Thyroid gland (tissue), 4 donors: ENCODE data around the gene EMC6. TPM values are rescaled to one million over a fixed set of nuclear protein-coding genes. Genes with fewer than 3 reads are reported as not detected.

Source experiments
- DNase-seq, 2 donors: peaks; one replicate each; pipeline ENCODE4 v3.0.0-alpha.2; 2019
- H3K27ac ChIP-seq, 3 donors: fragments of 200-600 bp; sonication (generic); 1 replicate in 2 of 3; 2 replicates in 1 of 3; pipeline ENCODE4 v1.5.1; 2016 to 2019; ENCODE audit warnings: mild to moderate bottlenecking in 1 of 3, moderate library complexity in 1 of 3
- H3K27me3 ChIP-seq: fragments of 200-600 bp; sonication (generic); one replicate; pipeline ENCODE4 v1.5.1; 2019
- H3K36me3 ChIP-seq, 2 donors: fragments of 200-600 bp; sonication (generic); one replicate each; pipeline ENCODE4 v1.5.1; 2016 to 2019
- H3K4me1 ChIP-seq, 2 donors: fragments of 200-600 bp; sonication (generic); one replicate each; pipeline ENCODE4 v1.5.1; 2017 to 2019
- H3K4me3 ChIP-seq, 3 donors: fragments of 200-600 bp; sonication (generic); replicated peaks in 1 of 3; 1 replicate in 2 of 3; 2 replicates in 1 of 3; pipeline ENCODE4 v1.5.1; 2016; ENCODE audit warnings: mild to moderate bottlenecking in 1 of 3
- H3K9me3 ChIP-seq: fragments of 200-600 bp; sonication (generic); one replicate; pipeline ENCODE4 v1.5.1; 2017
- POLR2A ChIP-seq, 2 donors: fragments of 450-650 bp; IDR thresholded peaks; one replicate each; pipeline ENCODE4 v1.6.1; 2017; ENCODE audit warnings: antibody characterized with exemption in 2 of 2, mild to moderate bottlenecking in 2 of 2, moderate library complexity in 1 of 2
- WGBS, 2 donors: methylation state at CpG; one replicate each; pipeline ENCODE4 v1.1.5; 2017; 5-methylcytosine and 5-hydroxymethylcytosine counted together
- intact Hi-C: fragments of 100-400 bp; cut with DNase I; formaldehyde crosslinking; loops from one replicate; pipeline ENCODE4 v1.15.1; 2023
- total RNA-seq, 4 donors: library from RNA; depleted of rRNA; stranded (reverse); fragments of >200 nt; gene quantifications; one replicate each; pipeline ENCODE4 v1.2.3, GENCODE V29; 2016
- TF ChIP-seq, protein P1 (sequence below), 6 experiments: fragments of 200-600 bp in 3 of 6; fragments of 450-650 bp in 3 of 6; sonication (generic) in 3 of 6; IDR thresholded peaks; one replicate each; pipeline ENCODE4 v1.5.1; 2016 to 2019; ENCODE audit warnings: antibody characterized with exemption in 6 of 6, mild to moderate bottlenecking in 2 of 6, inconsistent platforms in 1 of 6, moderate library complexity in 1 of 6

Gene EMC6
- total RNA-seq, 4 donors from 2014 or later: 4.1 to 17.3 (median 11.5) TPM

DNA sequence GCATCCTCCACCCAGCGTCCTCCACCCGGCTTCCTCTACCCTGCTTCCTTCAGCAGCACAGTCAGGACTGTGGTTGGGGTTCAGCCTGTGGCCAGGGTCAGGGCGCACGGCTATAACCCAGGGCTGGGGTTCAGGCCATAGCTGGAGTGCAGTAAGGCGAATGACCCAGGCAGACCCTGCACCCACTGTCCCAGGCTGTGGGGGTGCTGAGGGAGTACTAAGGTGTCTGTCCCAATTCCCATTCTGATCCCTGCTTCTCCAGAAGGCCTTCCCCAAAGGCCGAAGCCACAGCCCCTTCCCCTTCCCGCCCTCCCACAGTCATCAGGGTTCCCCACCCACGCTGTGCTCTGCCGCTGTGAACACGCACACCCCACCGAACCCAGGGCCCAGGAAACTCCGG is 12.4 kb downstream of the EMC6 start:
- Histone ChIP-seq H3K27me3 (no peaks in the 10 kb centered on the region), H3K9me3 (no peaks in the 10 kb centered on the region), H3K4me3 (no peak overlapping the region), H3K36me3 (no peaks in the 10 kb centered on the region), H3K4me1 (no peaks in the 10 kb centered on the region), H3K27ac (no peak overlapping the region)
- 85 to 88% methylated on average over 12 of the region's 12 CpGs for WGBS, 2 donors
- DNase-seq: no peak
- intact Hi-C loops: no loop called here
- no peak for TF ChIP-seq POLR2A (IDR thresholded peaks at IDR 0.05)
- TF ChIP-seq, protein P1, sequence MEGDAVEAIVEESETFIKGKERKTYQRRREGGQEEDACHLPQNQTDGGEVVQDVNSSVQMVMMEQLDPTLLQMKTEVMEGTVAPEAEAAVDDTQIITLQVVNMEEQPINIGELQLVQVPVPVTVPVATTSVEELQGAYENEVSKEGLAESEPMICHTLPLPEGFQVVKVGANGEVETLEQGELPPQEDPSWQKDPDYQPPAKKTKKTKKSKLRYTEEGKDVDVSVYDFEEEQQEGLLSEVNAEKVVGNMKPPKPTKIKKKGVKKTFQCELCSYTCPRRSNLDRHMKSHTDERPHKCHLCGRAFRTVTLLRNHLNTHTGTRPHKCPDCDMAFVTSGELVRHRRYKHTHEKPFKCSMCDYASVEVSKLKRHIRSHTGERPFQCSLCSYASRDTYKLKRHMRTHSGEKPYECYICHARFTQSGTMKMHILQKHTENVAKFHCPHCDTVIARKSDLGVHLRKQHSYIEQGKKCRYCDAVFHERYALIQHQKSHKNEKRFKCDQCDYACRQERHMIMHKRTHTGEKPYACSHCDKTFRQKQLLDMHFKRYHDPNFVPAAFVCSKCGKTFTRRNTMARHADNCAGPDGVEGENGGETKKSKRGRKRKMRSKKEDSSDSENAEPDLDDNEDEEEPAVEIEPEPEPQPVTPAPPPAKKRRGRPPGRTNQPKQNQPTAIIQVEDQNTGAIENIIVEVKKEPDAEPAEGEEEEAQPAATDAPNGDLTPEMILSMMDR (IDR thresholded peaks at IDR 0.05): no peak

DNA sequence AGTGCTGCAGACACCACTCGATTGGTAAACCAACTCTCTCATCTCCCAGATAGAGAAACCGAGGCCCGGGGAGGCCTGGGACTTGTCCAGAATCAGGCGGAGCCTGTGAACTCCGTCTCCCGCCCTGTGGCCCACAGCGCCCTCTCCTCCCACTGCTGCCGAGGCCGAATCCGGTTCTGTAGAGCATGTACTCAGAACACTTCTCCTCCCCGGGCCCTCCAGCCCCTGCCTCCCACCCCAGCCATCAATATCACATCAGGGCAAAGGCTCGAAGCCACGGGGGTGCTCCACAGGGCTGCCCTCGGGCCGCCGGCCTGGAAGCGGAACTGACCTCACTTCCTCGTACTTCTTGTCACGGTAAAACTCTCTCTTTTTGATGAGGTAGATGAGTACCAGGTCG is 13.0 kb downstream of the EMC6 start:
- Histone ChIP-seq H3K4me1 (no peaks in the 10 kb centered on the region), H3K27me3 (no peaks in the 10 kb centered on the region), H3K9me3 (no peaks in the 10 kb centered on the region), H3K27ac (no peak overlapping the region), H3K36me3 (no peaks in the 10 kb centered on the region), H3K4me3 (no peak overlapping the region)
- DNase-seq: no peak
- 73 to 77% methylated on average over 10 to 20 of the region's 20 CpGs for WGBS, 2 donors
- intact Hi-C loops: no loop called here
- TF ChIP-seq POLR2A (IDR thresholded peaks at IDR 0.05): no peak
- TF ChIP-seq, protein P1 (IDR thresholded peaks at IDR 0.05): no peak

DNA sequence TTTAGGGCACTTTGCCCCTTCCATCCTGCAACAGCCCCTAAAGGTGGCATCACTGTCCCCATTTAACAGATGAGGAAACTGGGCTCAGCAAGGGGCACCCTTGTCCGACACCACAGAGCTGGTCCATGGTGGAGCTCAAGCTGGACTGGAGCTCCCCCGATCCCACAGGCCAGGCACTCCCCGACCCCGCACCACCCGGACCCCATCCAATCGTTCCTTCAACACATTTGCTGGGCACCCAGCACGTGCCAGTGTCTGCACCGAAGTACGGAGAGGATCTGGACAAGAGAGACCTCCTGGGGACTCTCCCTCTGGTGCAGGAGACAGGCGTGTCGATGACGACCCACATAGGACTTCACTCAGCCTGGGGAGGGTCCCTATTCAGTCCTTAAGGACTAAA is 13.4 kb downstream of the EMC6 start:
- Histone ChIP-seq H3K4me1 (no peaks in the 10 kb centered on the region), H3K9me3 (no peaks in the 10 kb centered on the region), H3K27me3 (no peaks in the 10 kb centered on the region), H3K27ac (no peak overlapping the region), H3K36me3 (no peaks in the 10 kb centered on the region), H3K4me3 (no peak overlapping the region)
- intact Hi-C loops: no loop called here
- TF ChIP-seq, protein P1 (IDR thresholded peaks at IDR 0.05): no peak
- no peak for TF ChIP-seq POLR2A (IDR thresholded peaks at IDR 0.05)
- WGBS, 2 donors: 86% methylated on average over 12 of the region's 12 CpGs
- no peak for DNase-seq

DNA sequence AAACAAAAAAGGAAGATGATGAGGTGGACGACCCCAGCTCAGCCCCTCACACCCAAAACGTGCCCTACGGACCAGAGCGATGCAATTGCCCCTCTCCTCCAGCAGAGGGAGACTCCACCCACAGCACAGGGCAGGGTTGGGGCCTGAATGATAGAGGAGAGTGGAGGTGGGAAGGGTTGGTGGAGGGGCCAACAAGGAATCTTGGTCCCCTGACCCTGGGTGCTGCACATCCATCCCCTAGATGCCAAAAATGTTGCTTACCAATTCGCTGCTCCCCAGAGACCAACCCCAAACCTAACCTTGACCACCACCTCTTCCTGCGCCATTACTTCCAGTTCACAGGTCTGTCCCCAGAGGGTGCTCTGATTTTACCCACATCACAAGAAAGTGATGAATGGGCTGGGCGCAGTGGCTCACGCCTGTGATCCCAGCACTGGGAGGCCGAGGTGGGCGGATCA is 14.5 kb downstream of the EMC6 start:
- no peaks in the 10 kb centered on the region for H3K36me3 ChIP-seq
- no peaks in the 10 kb centered on the region for H3K27me3 ChIP-seq
- intact Hi-C loops: no loop called here
- no peak overlapping the region for H3K4me3 ChIP-seq
- H3K4me1 ChIP-seq: no peaks in the 10 kb centered on the region
- WGBS, 2 donors: 25 to 32% methylated on average over 8 to 10 of the region's 10 CpGs
- H3K27ac ChIP-seq: no peak overlapping the region
- DNase-seq: peak in 1 of 2 donors; percentile 16
- no peak for TF ChIP-seq POLR2A (IDR thresholded peaks at IDR 0.05)
- TF ChIP-seq, protein P1 (IDR thresholded peaks at IDR 0.05): peak; percentile 58 to 90 (median 60)
- no peaks in the 10 kb centered on the region for H3K9me3 ChIP-seq

DNA sequence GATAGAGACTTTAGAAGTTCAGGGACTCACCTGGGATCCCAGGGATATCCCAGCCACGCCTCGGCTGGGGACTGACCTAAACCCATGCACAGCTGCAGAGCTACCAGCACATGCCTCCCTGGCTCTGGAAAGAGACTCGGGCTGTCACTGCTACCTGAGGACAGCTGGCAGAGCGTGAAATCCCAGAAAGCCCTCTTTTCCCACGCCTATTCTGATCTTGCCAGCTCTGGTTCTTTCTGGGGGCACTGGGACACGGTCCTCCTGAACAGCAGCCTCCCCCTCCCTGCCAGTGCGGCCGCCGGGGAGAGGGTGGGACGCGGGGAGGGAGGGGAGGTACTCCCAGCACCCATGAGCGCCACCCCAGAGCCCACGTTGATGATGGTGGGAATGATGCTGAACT is 16.6 kb downstream of the EMC6 start:
- no peaks in the 10 kb centered on the region for H3K9me3 ChIP-seq
- DNase-seq: no peak
- no peaks in the 10 kb centered on the region for H3K4me1 ChIP-seq
- TF ChIP-seq, protein P1 (IDR thresholded peaks at IDR 0.05): no peak
- no peak for TF ChIP-seq POLR2A (IDR thresholded peaks at IDR 0.05)
- 13 to 35% methylated on average over 8 of the region's 13 CpGs for WGBS, 2 donors
- H3K27ac ChIP-seq: no peak overlapping the region
- no peaks in the 10 kb centered on the region for H3K27me3 ChIP-seq
- no peak overlapping the region for H3K4me3 ChIP-seq
- intact Hi-C loops: no loop called here
- H3K36me3 ChIP-seq: no peaks in the 10 kb centered on the region
